ENCODE results near the gene MACROD2.

Gene MACROD2

GRCh38 chr20:14553774-14554534 is 558.6 kb downstream of the MACROD2 start:
- in situ Hi-C loops (cut with HindIII; ENCODE audit: low sequenced_read_pairs) = no loop called here
- DNase-seq (ENCODE audit: low read depth) = no peak
- TF ChIP-seq CTCF (IDR thresholded peaks at IDR 0.05; ENCODE audit: low read depth, low read length, missing control alignments) = no peak
- no peak overlapping the region for H3K4me3 ChIP-seq (ENCODE audit: low read depth, low read length)

- in situ Hi-C loops (cut with HindIII; ENCODE audit: low sequenced_read_pairs) = no loop called here
- TF ChIP-seq CTCF (IDR thresholded peaks at IDR 0.05; ENCODE audit: low read depth, low read length, missing control alignments) = no peak
- no peak overlapping the region for H3K4me3 ChIP-seq (ENCODE audit: low read depth, low read length)
- DNase-seq (ENCODE audit: low read depth) = no peak
Observed at GRCh38 chr20:14555676-14556075, 560.4 kb downstream of the MACROD2 start.

GRCh38 chr20:14556206-14556605 is 560.9 kb downstream of the MACROD2 start:
- DNase-seq (ENCODE audit: low read depth) = no peak
- no peak overlapping the region for H3K4me3 ChIP-seq (ENCODE audit: low read depth, low read length)
- TF ChIP-seq CTCF (IDR thresholded peaks at IDR 0.05; ENCODE audit: low read depth, low read length, missing control alignments) = no peak
- in situ Hi-C loops (cut with HindIII; ENCODE audit: low sequenced_read_pairs) = no loop called here

GRCh38 chr20:14559612-14560011 is 564.3 kb downstream of the MACROD2 start:
- in situ Hi-C loops (cut with HindIII; ENCODE audit: low sequenced_read_pairs) = no loop called here
- TF ChIP-seq CTCF (IDR thresholded peaks at IDR 0.05; ENCODE audit: low read depth, low read length, missing control alignments) = no peak

GRCh38 chr20:14561741-14562221 is 566.5 kb downstream of the MACROD2 start:
- DNase-seq (ENCODE audit: low read depth) = no peak
- in situ Hi-C loops (cut with HindIII; ENCODE audit: low sequenced_read_pairs) = no loop called here
- TF ChIP-seq CTCF (IDR thresholded peaks at IDR 0.05; ENCODE audit: low read depth, low read length, missing control alignments) = no peak
- no peak overlapping the region for H3K4me3 ChIP-seq (ENCODE audit: low read depth, low read length)

More at GRCh38 chr20:14559612-14560011, 564.3 kb downstream of the MACROD2 start:
- DNase-seq (ENCODE audit: low read depth) = no peak
- no peak overlapping the region for H3K4me3 ChIP-seq (ENCODE audit: low read depth, low read length)

- DNase-seq (ENCODE audit: low read depth) = no peak
- no peak for TF ChIP-seq CTCF (IDR thresholded peaks at IDR 0.05; ENCODE audit: low read depth, low read length, missing control alignments)
- no peak overlapping the region for H3K4me3 ChIP-seq (ENCODE audit: low read depth, low read length)
- in situ Hi-C loops (cut with HindIII; ENCODE audit: low sequenced_read_pairs) = no loop called here
Observed at GRCh38 chr20:14562981-14563380, 567.7 kb downstream of the MACROD2 start.

Measured in astrocyte of the cerebellum (primary cell).